NCI-H187 treated with DMSO at 0.1 percent for 48 hours (cell line): Measurements from ENCODE around the gene RASGEF1C.
"Not testable (repeated sequence)": the region's sequence is repeated elsewhere in the genome, so short reads cannot be mapped to it uniquely, and the experiment has no call there.

Source experiments
- DNase-seq: peaks from one replicate; lab custom pipeline; 2025; lab: John Stamatoyannopoulos, UW

RASGEF1C gene

DNA sequence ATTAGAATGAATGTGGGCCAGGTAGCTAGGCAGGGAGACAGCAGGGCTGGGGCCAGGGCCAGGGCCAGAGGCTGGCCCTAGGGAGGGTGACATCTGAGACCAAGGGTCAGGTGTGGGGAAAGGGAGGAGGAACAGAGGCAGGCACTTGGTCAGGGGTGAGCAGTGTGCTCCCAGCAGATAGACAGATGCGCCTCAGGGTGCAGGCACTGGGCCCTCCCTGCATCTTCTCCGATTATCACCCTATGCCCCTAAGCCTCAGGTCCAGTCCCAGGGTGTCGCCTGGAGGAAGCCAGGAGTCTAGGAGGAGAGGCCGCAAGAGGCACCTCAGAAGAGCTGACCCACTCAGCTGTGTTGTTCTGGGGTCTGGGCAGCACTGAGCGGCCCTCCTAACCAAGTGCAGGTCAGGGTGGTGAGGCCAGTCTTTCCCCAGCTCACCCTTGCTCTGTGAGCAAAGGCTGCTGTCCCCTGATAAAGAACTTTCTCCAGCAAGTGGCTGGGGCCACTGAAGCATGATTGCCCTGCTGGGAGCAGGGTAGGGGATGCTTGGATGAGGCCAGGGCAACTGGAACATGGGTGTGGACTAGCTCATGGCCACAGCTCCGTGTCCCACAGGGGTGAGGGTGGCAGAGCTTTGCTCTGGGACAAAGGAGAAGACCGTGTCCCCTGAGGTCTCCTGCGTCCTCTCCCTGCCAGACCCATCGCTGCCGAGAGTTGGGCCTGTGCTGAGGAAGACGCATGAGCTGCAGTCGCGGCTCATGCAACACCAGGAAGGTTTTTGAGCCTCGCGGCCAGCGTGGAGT is 2.1 kb upstream of the RASGEF1C start:
- DNase-seq: no peak

DNA sequence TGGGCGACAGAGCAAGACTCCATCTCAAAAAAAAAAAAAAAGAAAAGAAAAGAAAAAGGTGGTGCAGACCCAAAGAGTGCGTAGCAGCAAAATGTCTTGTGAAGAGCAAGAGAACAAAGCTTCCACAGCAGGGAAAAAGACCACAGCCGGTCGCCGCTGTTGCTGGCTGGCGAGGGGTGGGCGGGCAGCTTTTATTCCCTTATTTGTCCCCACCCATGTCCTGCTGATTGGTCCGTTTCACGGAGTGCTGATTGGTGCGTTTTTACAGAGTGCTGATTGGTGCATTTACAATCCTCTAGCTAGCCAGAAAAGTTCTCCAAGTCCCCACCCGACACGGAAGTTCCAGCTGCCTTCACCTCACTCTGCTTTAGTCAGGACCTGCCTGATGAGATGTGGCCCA is 1.1 kb upstream of the RASGEF1C start:
- DNase-seq: not testable (repeated sequence)

DNA sequence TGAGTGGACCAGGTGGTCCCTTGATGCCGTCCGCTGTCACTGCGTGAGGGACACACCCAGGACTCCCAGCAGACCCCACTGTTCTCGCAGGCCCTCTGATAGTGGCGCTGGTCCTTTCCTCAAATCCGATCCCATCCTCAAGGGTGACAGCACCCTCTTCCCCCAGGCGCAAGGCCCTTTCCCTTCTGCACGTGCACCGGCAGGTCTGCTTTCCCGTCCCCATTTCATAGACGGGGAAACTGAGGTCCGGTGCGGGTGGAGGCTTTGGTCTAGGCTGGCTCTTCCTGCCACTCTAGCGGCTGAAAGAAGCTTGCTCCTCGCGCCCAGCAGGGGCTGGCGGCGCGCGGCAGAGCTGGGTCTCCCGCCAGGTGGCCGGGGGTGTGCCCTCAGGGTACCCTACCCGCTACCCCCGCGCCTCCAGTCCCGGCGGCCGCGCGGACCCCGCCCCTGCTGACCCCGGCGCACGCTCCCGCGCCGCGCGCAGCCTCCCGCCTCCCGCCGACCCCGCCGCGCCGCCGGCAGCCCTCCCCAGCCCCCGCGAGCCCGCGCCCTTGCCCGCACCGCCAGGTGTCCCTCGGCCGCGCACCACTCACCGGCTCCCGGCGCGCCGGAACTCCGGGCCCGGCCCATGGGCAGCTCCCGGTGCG is 453 bp downstream of the RASGEF1C start:
- no peak for DNase-seq

DNA sequence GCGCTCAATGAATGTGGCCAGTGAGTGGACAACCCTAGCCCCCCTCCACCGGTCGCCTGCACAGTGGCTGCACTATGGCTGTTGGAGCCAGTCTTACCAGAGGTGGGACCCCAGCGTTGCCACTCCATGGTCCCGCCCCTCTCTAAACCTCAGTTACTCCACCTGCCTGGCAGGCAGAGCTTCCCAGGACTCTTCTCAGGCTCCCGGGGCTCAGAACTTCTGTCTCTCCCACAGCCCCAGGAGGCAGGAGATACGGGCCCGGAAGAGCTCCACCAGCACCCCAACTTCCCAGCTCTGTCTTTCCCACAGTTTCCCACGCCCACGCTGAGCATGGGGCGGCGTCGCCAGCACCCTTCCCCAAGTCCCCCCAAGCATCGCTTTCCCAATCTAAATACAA is 975 bp downstream of the RASGEF1C start:
- DNase-seq: no peak

DNA sequence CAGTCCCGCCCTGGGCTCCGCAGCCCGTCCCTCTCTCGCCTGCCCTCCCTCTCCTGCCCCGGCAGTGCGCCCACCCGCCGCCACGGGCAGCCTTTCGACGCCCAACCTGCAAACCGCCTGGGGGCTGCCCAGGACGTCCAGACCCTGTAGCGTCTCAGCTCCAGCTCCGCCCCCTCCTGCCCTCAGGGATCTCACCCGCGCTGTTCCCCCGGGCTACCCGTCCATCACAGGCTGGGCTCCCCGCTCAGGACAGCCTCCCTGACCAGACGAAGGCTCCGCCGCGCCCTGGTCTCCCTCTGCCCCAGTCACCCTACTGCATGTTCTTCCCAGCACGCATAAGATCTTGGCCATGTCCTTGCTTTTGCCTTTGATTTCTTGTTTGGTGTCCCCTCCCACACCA is 1.4 kb downstream of the RASGEF1C start:
- DNase-seq: no peak

DNA sequence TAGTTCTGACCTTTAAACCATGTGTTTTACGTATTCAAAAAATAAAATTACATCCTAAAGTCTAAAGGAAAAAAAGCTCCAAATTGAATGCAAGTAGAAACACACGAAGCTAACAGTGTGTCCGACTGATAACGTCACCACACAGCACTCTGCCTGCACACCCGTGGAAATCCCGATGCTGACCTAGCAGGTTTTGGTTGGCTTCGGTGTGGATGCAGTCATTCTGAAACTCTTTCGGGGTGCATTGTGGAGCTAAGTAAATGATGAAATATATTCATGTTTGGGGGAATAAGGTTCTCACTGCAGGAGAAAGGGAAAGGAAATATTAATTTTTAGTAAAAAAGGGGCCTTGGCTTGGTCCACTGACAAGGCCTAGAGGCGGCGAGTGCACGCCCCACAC is 2.0 kb downstream of the RASGEF1C start:
- DNase-seq: no peak

DNA sequence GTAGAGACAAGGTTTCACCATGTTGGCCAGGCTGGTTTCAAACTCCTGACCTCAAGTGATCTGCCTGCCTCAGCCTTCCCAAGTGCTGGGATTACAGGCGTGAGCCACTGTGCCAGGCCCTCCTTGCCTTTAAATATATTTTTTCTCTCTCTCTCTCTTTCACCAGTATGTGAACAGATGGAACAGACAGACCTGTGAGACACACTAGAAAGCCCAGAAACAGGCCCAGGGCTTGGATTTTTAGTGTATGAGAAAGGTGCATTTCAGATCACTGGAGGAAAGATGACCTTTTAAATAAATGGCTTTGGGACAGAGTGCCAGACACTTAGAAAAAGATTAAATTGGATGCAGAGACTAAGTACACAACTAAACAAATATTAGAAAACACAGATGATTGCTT is 3.1 kb downstream of the RASGEF1C start:
- DNase-seq: no peak

DNA sequence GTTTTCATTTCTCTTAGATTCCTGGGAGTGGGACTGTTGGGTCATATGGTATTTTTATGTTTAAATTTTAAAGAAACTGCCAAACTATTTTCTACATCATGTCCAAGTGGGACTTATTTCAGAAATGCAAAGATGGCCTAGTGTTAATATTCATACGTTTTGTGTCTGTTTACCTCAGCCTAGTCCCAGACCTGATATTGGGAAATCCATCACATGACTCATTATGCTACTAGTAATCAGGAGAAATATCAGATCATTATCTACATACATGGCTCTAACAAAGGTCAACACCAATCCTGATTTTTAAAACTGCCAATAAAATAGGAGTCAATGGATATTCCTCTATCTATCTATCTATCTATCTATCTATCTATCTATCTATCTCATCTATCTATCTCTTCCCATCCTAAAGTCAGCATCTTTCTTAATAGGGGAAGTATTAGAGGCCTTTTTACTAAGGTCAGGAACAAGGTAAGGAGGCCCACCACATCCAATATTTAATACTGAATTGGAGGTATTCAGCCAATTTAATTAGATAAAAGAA is 4.7 kb downstream of the RASGEF1C start:
- no peak for DNase-seq

DNA sequence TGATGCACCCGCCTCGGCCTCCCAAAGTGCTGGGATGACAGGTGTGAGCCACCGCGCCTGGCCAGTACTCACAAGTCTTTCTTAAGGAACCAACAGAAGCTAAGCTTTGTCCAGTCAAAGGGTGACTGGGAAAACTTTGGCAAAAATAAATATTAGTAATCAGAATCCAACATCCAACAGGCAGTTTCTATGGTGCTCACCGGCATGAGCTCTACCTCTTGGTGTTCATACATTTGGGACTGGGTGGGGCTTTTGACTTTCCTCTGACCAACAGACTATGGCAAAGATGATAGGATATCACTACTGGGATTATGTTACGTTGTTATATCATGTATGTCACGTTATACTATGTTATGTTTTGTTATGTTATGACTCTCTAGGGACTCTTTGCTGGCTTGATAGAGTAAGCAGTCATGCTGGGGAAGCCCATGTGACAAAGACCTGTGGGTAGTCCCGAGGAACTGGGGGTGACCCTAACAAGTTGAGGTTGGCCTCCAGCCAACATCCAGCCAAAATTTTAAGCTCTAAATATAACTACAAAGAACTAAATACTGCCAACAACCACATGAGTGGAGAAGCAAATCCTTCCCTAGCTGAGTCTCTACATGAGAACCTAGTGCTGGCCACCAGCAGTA is 6.0 kb downstream of the RASGEF1C start:
- no peak for DNase-seq

DNA sequence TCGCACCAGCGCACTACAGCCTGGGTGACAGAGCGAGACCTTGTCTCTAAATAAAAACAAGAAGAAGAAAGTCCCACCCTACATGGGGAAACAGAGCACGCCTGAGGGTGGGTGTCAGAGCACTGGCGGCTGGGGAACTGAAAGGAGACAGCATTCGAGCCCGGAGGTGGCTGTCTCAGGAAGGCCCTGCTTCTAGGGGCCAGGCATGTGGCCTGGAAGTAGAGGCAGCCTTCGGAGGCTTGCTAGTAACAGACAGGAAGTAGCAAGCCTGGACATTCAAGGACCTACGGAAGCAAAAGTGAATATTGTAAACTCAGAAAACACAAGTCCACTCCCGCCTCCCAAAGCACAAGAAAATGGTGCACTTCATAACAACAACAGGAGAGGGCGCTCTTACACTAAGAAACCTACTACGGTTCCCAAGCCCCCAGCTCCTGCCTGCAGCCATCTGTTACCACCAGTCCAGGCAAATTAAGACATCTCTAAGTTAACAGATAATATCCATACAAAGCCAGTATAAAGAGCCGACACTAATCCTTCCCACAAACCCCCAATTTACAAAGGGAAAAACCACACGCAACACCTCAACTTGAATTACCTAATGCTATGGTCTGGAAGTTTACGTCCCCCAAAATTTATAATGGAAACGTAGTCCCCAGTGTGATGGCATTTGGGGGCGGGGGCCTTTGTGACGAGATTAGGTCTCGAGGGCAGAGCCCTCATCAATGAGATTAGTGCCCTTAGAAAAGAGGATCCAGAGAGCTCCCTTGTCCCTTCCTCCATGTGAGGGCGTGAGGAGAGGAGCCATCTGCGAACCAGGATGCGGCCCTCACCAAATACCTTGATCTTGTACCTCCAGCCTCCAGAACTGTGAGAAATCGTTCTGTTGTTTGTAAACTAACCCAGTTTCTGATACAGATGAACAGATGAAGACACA is 7.7 kb downstream of the RASGEF1C start:
- no peak for DNase-seq

DNA sequence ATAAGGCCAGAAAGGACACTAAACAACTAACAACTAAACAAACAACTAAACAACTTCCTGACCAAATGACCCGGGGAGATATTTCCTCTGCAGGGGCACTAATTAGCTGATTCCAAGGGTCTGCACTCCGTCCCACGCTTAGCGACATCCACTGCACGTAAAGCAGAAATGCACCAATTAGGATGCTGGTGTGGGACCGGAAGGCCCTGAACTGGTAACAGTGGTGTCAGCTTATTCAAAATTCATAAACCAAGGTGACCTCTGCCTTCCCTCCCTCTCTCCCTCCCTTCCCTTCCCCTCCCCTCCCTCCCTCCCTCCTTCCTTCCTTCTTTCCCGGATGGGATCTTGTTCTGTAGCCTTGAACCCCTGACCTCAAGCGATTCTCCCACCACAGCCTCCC is 9.6 kb downstream of the RASGEF1C start:
- no peak for DNase-seq

DNA sequence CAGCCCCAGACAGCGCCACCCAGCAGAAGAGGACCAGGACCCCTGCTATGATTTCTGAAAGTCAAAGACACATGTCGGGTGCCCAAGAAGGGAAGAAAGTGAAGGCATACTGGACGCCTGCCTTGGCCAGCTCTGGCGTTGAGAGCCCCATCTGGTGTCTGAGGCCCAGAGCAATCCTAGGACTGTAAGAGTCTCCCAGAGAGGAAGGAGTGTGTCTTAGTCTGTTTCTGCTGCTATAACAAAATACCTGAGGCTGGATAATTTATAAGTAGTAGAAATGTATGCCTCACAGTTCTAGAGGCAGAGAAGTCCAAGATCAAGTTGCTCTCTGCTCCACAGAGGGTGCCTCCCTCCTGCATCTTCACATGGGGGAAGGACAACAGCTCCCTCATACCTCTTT is 10.8 kb downstream of the RASGEF1C start:
- DNase-seq: no peak

DNA sequence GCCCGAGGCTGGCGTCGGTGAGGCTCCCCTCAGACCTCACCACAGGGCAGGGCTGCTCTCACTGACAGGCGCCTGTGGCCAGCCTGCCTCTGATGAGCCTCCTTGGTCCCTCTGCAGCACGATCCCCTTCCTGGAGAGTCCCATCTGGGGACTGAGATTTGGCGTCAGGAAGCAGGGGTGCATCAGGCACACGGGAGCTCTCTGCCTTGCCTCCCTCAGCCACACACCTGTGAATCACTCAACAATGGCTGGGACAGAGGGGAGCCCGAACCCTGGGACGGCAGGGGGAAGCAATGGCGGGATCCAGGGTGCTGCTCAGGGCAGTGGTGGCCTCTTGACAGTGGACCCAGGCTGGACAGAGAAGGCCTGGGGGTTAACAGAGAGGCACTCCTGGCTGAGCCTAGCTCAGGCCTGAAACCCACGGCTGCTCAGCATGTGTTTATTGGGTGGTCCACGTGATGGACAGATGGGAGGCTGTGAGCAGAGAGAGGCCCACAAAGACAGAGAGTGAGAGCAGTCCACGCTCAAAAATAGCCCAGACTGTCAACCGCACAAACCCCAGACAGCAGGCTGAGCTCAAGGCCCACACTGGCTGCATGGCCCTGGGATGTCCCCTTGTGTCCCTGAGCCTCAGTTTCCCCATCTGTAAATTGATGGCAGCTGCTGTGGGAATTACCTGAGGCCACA is 11.9 kb downstream of the RASGEF1C start:
- DNase-seq: no peak

DNA sequence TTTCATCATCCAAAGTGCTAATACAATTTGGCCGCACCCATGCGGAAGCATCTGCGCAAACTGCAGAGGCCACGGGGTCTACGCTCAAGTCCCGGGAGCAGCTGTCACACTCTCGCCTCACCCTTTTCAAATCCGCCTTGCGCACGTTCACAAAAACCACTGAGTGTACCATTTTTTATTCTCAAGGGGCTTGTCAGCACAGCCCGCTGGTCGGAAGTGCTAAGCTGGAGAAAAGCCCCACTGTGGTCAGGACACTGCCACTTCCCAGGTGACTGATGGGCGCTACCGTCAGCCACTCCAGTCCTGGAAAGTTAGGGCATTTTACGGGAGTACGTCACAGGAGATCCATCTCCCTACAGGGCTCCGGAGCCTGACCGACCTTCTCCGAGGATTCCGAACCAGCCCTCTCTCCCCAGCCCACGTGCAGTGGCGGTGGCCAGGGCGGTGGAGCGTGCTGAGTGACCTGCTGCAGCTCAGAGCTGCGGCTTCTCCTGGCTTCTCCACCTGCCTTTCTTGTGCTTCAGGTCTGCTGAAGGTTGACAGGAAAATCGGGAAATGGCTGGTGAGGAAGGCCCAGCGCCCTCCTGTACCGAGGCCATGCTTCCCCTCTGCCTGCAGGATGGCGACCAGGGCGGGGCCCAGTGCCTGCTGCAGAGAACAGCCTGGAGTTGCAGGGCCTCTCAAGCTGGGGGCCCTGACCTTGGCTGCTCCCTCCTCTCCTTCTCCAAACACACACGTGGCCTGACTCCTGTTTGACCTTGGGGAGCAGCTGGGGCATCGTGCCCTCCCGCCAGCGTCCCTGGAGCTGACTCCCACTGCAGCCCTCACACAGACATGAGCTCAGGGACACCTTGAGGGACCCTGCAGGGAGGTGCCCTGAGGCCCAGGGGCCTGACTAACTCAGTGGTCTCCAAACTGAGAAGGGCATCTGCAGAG is 14.3 kb downstream of the RASGEF1C start:
- DNase-seq: no peak

DNA sequence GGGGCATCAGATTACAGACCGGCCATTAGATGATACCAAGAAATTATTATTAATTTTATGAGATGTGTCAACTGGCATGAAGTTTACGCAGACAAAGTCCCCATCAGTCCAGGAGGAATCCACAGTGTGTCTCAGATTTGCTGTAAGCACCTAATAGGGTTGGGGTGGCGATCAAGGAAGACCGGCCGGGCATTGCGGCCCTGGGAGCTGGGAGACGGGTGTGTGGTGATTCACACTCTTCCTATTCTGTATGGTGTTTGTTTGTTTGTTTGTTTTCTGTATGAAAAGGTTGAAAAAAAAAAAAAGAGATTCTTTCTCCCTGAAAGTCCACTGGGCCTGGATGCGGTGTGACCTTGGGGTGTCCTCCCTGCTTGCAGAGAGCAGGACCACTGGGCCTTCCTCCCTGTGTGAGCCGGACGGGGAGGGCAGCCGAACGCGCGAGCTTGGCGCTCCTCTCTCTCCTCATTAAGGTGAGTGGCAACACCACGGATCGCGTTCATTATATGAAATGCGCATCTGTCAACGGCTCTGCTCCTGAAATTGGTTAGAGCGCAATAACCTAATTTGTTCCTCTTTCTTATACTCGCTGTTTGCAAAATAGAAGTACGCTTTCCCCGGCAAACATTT is 15.1 kb downstream of the RASGEF1C start:
- DNase-seq: no peak

DNA sequence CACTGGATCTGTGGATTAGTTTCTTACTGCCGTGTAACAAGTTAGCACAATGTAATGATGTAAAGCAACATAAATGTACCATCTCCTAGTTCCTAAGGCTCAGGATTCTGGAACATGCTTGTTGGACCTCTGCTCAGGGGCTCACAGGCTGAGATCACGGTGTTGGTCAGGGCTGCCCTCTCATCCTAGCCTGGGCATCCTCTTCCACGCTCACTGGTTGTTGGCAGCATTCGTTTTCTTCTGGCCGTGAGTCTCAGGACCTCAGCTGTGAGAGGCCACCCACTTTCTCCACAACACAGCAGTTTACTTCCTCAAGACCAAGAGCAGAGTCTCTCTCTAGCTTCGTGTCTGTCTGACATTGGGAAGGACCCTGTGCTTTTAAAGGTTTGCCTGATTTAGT is 17.3 kb downstream of the RASGEF1C start:
- no peak for DNase-seq

DNA sequence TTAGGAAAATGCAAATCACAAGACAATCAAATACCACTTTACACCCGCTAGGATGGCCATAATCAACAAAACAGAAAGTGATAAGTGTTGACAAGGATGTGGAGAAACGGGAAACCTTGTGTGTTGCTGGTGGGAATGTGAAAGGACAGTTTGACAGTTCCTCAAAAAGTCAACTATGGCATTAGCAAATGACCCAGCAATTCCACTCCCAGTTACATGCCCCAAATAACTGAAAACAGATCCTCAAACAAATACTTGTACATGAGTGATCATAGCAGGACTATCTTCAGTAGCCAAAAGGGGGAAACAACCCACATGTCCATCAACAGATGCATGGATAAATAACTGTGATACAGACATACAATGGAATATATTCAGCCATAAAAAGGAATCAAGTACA is 21.2 kb downstream of the RASGEF1C start:
- DNase-seq: no peak

DNA sequence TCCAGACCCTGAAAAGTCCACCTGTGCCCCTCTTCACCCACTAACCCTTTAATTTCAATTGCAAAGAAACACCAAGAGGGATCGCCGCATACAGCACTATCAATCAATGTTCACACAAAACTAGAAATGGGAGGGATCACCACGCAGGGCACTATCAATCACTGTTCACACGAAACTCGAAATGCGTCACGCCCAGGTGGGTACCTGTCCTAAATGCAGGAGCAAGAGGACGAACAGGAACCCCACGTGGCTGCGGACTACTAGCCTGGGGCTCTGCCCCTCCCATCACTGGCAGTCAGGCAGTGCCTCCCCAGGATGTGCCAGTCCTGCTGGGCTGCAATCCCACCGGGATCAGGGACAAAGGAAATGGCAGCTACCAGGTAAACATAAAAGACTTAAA is 28.2 kb downstream of the RASGEF1C start:
- no peak for DNase-seq

DNA sequence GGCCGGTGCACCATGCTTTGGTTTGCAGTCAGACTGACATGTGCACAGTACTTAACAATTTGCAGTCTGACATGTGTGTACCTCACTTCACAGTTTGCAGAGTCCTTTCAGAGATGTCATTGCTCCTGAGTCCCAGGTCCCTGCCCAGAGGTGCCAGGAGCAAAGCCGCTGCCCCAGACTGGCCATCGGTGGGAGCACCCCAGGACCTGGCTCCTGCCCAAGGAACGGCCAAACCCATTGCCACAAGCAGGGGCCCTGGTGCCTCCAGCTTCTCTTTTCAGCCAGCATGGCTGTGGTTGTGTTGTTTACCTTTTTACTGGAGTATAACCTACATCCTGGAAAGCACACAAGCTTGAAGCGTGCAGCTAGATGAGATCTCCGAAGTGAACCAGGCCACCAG is 28.6 kb downstream of the RASGEF1C start:
- no peak for DNase-seq
